GM19324 (cell line): ENCODE data around the gene RIMBP2.

Experiments
- ATAC-seq: cut with Tn5 transposase; IDR thresholded peaks from one replicate; pipeline ENCODE4 v1.9.1; 2021; ENCODE audit warnings: mild to moderate bottlenecking, moderate library complexity; ENCODE audit not compliant: unreplicated experiment, low FRiP score

Gene RIMBP2

DNA sequence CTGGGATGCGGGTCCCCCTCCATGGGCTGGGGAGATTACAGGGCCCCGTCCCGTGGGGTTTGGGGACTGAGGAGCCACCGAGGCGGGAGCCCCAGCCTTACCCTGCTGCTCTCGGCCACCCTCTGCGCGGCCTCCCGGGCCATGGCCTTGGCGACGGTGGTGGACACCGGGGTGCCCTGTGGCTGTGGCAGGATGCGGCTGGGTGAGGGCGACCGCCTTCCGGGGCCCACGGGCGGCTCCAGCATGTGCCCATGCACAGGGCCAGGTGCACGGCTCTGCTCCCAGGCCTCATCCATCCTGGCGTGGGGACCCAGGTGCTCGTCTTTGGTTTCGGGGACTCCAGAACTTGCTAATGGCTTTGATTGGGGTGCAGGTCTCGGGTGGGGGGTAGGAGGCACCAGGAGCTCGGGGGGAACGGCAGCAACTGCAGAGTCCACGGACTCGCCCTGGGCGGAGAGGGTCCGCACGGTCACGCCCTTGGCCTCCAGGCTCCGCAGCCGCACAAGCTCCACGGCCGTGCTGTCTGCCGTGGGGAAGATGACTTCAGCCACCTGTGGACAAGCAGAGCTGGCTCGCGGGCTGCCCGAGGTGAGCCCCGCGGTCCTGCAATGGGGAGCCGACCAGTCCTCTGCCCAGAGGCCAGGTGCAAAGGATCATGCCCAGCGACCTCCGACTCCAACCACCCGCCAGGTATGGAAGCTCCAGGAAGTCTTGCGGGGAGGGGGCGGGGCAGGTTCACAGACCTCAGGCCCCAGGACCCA lies 279.2 kb downstream of the RIMBP2 start:
- no peak for ATAC-seq

DNA sequence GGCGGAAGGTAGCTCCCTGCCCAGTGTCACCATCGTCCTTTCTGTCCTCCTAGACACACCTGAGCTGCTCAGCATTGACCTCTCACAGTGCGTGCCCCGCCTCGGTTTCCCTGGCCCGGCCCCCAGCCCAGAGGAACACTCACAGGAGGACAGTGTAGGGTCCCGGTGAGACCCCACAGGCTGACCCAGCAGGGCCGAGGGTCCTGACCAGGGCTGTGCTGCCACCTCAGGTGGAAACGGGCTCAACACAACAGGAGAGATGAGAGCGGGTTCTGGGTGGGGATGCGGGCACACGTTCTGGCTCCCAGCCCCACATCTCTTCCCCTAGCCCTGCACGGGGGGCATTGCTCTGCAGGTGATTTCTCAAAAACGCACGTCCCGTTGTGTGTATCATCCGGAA lies 280.3 kb downstream of the RIMBP2 start:
- ATAC-seq, result no peak

DNA sequence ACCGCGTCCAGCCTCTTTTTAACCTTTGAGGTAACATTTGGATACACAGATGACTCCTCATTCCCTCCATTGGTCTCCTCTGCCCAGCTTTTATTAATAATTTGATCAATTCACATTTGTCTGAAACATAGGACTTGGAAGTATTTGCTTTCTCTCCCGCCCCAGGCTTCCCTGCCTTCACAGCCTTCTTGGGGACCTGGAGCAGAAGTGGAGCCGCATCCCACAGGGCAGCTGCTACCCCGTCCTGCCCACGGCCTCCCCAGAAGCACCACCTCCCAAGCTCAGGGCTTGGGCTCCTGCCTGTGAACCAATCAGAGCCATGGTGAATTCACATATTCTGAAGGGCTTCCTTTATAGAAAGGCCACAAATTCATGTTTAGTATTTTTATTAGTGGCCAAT lies 280.8 kb downstream of the RIMBP2 start:
- ATAC-seq, result no peak

DNA sequence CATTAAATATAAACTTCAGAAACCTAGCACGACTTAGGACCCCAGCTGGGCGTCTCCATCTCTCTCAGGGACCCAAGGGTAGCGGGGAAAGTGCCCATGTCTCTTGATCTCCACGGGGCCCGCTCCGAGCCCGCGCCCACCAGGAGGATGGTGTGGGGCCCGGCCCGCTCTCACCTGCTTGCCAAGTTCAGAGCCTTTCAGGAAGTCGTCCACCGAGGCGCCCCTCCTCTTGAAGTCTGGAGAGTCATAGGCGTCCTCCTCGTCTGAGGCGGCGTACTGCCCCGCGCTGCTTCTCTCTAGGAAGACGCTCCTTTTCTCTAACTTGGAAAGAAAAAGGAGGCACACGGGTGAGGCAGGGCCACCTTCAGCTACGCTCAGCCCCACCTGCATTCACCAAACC lies 281.5 kb downstream of the RIMBP2 start:
- ATAC-seq, result no peak

DNA sequence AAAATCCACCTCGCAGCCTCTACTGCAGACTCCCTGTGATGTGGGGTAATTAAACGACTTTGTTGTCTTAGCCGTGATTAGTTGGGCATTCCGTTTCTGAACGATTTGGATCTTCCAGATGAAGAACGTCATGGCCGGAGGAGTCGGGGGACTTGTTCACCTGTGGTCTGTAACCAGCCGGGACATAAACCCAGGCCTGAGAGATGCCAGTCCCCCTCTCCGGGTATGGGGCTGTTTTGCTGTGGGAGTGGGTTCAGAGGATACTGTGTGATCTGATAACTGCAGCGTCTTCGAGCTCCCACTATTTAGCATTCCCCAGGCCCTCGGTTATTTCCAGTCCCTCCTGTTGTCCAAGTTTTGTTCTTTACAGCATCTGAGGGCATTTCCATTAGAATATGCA lies 282.3 kb downstream of the RIMBP2 start:
- ATAC-seq, result no peak

DNA sequence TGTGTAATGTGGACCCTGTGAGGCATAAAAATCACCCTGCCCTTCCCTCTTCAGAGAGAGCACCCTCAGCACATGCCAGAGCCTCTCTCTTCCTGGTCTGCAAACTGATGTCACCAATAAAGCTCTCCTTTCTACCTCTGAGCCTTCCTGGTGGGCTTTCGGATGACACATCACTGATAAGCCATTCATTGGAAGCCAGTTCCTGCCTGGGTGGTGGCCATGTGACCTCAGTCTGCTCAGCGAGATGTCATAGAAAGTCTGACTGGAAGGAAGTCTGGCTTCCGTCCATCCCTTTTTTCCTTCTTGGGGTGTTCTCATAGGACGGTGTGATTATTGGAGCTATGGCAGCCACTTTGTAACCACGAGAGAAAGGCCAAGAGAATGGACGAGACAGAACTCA lies 282.7 kb downstream of the RIMBP2 start:
- no peak for ATAC-seq

DNA sequence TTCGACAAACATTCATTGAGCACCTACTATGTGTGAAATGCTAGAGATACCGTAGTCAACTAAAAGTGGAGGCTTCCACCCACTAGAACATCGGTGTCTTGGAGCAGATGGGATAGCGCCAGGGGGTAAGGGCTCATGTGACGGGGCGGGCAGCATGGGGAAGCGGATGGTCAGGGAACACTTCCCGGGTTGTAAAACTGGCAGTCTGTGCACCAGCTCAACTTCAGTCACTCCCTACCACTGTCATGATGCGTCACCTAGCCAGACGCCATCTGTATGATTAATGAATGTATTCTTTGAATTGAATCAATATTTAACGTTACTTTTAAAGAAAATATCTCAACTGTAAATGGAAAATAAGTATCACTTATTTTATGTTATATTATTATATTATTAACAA lies 284.9 kb downstream of the RIMBP2 start:
- no peak for ATAC-seq

DNA sequence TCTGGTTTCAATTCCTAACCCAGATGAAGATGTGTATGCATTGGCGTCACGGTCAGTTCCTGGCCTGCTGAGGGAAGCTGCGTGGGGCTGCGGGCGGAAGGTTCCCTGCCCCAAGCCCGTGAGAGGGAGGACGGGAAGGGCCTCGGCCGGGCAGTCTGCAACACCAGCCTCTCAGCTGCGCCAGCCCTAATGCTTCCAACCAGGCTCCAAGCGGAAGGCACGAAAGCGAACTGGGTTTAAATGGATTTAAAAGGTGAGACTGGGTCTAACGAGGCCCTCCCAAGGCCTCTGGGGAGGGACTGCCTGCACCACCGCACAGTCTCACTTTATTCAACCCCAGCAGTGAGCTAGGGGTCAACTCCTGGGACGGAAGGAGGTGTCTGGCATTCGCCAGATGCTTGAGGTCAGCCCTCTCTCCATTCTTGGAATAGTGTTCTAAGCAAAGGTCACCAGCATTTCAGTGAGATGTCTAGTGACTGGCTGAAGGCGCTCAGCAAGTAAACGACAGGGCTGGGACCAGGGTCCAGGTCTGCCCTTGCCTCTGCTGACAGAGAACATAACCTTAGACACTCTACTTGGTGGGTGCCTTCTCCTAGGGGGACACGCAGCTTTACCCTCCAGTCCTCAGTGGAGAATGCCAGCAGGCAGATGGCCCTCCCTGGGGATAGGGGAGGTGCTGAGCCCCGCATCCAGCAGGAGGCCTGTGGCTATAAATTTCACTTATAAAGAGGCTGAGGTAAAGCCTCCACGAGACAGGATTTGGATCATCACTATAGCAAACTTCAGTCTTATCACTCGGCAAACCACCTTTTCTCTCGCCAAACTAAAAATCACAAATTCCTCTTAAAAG lies 286.2 kb downstream of the RIMBP2 start:
- no peak for ATAC-seq

DNA sequence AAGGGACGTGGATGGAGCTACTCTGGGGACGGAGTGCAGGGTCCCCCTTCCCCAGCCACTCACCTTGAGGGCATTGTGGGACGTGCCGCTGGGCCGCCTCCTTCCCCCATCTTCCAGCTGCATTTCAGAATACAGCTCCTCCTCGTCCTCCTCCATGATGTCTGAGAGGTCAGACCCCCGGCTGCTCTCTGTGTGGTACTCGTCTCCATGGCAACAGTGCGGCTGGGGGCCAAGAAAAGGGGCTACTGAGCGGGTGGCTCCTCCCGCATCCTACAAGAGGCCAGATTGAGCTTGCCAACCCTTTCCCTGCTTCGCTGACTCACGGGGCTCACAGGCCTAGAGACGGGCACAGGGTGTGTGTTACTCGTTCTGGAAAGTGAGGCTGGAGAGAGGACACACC lies 288.0 kb downstream of the RIMBP2 start:
- no peak for ATAC-seq

DNA sequence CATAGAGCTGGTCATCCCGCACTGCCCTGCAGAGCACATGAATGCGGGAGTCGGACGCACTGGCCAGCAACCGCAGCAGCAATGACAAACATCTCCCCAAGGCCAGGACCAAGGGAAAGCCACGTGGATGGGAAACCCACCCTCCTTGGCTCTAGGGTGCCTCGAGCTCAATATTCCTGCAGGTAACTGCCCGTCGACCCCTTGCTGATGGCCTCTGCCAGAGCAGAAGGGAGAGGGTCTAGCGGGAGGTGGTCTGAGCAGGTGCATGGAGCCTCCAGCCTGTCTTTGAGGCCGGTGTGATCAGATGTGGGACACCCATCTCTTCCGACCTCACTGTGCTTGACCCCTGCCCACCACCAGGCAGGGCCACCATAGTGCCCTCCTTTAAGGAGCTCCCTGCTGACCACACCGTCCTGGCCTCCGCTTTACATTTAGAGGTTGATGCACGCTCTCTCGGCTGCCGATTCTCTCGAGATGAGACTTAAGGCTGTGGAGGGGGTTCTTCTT lies 288.7 kb downstream of the RIMBP2 start:
- ATAC-seq, result no peak

DNA sequence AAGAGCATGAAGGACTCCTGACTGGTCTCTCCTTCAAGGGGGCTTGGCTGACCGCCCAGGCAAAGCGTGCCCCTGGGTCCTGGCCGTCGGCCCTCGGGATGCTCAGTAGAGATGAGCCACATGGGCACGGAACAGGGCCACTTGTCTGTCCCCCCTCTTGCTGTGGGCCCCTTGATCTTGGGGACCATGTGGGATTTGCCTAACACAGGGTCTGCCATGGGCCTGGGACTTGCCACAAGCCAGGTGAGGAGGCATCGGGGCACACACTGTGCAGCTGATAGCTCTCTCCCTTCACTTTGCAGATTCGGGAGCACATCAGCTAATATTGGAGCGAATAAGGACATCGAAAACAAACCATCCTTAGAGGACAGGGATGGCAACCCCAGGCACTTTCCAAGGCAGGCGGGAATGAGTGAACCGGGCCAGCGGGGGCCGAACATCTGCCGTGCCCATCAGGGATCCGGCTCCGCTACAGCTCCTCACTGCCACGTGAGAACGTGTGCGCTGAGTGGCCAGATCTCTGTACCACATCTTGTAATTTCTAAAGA lies 290.3 kb downstream of the RIMBP2 start:
- no peak for ATAC-seq

DNA sequence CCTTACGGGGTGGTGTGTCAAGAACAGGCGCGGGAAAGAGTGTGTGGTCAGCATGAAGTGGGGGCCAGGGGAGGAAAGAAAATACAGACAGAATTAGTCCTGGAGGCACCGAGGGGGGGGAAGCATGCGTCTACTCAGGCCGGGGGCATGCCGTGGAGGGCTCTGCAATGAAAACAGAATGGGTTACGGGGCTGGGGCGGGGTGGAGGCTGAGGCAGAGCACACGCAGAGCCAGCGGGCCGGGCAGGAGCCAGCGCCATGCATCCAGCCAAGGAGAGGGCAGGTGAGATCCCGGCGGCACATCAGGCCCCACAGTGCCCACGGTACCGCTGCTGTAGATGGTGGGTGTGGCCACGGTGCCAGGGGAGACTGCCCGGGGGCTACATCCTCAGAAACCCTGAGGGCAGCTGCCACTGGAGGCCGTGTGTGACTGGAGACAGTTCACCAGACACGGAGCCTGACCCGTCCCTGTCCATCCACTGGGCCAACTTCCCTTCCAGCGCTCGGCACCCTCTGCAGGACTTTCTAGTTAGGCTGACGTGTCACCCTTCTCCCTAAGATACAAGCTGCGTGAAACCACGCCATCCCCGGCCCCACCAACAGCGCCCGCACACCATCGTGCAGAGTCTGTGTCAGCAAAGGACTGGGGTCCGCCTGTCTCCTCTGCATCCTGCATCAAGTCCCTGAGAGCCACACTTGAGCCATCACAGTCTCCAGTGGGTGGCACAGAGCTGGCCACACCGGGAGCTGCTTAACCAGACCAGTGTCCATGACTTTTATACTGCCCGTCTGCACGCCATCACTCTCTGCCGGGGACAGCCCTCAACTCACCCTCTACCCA lies 291.0 kb downstream of the RIMBP2 start:
- no peak for ATAC-seq

DNA sequence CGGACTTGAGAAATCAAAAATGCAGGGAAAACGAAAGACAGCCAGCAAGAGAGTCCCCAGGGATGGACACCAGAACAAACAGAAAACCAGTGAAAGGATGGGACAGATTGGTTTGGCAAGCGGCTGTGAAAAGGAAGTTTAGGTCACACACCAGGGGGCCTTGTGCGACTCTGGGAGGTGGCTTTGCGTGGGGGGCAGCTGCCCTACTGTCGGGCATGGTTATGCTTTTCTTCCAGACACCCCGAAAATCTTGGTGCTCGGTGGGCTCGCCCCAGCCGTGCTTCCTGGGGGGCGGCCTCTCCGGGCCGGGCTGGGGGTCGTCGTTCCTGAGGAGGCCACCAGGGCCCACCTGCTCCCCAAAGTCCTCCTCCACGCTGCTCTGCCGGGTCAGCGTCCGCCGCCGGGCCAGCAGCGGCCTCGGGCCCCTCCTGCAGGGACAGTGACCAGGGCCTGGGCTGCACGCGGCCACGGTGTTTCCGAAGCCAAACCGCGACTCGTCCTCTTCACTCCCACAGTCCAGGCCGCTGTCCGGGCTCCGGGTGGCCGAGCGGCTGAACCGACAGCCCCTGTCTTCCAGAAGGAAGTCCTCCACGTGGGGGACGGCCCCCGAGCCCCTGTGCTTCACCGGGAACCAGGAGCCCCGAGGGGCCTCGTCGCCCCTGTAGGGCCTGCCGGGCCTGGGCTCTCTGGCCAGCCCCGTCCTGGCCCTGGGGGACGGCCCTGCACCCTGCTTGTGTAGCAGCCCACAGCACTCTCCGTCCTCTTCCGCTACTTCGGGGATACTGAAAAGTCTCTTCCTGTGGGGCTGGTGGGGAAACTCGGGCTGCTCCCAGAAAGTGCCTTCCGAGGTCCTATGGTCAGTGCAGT lies 291.9 kb downstream of the RIMBP2 start:
- no peak for ATAC-seq

DNA sequence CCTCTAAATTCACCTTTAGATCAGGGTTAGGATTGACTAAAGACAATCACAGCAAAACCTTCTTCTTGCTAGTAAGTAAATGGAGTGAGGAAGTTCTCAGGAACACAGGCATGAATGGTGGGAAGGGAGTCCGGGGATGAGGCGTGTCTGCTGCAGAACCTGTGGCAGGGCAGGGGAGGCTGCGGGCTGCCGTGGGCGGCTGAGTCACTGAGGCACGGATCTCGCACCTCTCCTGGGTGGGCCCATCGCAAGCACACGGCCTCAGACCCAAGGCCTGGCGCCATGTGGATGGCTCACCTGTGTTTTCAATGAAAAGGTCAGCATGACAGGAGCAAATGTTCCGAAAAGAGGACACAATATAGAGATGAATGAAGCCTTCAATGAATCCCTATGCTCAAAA lies 293.0 kb downstream of the RIMBP2 start:
- no peak for ATAC-seq

DNA sequence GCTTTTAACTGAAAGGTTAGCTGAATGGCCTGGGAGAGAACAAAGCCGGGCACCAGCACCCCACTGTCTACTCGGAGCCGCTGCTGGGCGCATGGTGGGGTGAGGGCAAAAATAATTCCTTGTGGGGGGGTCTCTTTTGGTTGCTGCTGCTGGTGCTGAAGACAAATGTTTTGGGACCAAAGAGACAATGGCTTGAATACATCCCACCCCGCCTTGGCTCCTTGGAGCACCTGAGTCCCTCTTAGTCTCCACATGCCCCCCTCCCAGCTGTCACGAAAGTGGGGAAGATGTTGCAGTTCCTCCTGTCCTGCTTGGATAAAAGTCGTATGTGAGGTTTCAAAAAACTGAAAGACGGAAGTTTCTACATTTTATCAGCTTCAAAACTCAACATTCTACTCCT lies 293.4 kb downstream of the RIMBP2 start:
- no peak for ATAC-seq

DNA sequence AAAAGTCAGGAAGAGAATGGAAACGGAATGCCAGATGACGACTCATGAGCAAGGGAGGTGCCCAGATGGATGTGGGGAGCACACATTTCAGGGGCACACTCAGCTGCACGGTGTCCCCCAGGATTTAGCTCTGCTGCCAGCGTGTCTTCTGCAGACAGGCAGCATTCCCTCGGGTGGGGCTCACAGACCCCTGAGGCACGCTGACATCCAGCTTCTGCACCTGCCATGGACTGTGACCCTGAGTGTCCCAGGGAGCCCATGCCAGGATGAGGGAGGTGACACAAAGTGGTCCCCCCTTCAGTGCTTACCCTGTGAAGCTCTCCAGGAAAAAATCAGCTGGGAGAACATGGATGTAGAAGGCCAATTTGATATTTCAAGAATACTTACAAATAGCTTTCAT lies 294.2 kb downstream of the RIMBP2 start:
- ATAC-seq, result no peak

DNA sequence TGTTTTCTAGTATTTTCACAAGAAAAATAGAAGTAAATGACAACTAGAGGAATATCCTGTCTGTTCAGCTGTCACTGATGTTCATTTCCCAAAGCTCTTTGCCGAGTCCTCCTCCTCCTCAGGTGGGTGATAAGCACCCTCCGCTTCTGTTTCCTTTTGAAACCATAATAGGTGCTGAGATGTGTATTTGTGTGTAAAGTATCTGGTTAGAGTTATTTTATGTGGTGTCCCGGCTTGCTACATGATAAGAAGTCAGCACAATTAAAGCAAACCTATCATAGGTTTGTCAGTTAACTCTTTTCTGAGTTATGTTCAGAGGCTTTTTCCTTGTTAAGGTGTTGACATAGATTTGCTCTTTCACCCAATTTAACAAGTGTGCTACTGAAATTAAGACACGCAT lies 296.0 kb downstream of the RIMBP2 start:
- no peak for ATAC-seq

DNA sequence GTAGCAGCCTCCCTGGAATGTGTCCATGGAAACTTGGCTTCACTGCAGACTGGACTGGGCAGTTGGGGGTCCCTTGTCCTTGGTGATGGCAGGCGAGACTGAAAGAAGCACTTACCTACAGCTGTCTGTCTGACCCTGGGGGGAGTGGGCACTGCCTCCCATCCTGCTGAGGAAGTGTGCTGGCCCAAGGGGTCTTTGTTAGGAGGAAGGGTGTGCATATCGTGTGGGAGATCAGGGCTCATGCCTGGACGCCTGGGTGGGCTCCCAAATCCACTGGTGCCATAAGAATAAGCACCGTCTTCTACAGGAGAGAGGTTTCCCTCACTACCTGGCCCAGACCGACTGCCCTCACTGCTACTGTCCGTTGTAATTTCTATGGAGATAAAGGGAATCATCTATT lies 297.0 kb downstream of the RIMBP2 start:
- no peak for ATAC-seq

DNA sequence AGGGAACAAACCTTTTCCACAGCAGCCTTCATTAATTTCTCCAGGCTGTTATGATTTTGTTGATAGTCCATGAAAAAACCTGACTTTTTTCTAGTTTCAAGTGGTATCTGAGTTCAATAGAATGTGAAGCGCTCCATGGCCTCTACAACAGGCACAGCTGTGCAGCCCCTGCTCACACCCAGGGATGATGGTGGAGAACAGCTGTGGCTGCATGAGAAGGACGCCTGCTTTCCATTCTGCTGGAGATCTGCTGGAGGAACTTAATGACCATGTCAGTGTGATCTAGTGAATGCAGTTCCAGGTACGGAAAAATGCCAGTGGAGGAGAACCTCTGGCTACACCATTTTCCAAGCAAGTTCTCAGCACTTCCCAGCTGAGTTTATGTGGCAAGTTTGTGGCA lies 297.8 kb downstream of the RIMBP2 start:
- ATAC-seq, result no peak

DNA sequence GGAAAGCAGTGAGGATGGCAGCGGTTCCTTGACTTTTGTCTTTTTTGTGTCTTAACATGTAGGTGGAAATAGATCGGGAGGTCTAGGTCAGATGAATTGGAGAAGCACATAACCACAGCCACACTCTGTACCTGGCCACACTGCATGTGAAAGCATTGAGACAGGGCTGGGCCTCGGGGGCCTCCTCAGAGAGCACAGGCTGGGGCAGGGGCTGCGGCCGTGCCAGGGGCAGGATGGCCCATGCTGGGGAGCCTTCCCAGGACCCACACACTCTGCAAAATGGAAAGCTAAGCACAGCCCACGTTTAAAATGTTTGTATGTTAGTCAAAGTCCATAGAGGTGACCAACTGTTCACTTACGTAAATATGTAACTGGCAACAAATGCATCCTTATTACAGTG lies 301.7 kb downstream of the RIMBP2 start:
- no peak for ATAC-seq
